ENCODE measurements around the gene SHLD1.

SHLD1 gene

DNA sequence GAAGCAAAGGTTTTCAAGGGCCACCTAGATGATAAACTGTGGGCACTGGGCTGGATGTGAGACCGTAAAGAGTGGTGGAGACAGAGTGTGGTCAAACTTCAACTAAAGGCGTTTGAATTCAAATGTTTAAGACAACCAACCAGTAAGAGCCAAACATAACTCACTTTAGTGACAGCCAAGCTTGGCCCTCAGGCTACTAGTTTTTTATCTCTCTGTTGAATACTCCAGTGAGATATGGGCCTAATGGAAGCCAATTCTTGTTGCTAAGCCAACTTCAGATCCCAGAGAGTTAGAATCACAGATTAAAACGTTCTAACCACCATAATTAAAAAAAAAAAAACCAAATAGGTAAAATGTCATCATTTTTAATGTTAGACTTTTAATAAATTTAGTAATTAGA, 142.9 kb downstream of the SHLD1 start:
- DNase-seq (ENCODE audit: low read depth in 2 of 2): no peak

GRCh38 chr20:5893621-5894020, 143.4 kb downstream of the SHLD1 start:
- DNase-seq (ENCODE audit: low read depth in 2 of 2): no peak

GRCh38 chr20:5895626-5896025, 145.4 kb downstream of the SHLD1 start:
- no peak for DNase-seq (ENCODE audit: low read depth in 2 of 2)

- no peak for DNase-seq (ENCODE audit: low read depth in 2 of 2)
Measured at GRCh38 chr20:5899444-5899843, 149.2 kb downstream of the SHLD1 start.

DNA sequence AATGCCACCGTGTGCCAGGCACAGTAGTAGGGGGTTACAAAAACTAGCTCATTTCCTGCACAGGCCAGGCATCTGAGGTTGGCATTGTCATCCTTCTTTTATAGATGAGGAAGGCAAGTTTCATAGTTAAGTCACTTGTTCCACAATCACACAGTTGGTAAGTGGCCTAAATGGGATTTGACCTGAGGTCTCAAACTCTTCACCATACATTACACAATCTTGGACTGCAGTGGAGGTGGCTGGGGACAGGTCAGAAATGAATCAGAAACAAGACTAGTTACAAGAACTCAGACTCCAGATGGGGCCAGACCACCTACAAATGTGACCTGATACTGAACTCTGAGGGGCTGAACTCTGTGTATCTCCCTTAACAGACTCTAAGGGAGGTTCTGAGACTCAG, 150.7 kb downstream of the SHLD1 start:
- no peak for DNase-seq (ENCODE audit: low read depth in 2 of 2)

GRCh38 chr20:5908981-5909380, 158.8 kb downstream of the SHLD1 start:
- DNase-seq (ENCODE audit: low read depth in 2 of 2): no peak

GRCh38 chr20:5910186-5910585, 160.0 kb downstream of the SHLD1 start:
- DNase-seq (ENCODE audit: low read depth in 2 of 2): no peak

DNA sequence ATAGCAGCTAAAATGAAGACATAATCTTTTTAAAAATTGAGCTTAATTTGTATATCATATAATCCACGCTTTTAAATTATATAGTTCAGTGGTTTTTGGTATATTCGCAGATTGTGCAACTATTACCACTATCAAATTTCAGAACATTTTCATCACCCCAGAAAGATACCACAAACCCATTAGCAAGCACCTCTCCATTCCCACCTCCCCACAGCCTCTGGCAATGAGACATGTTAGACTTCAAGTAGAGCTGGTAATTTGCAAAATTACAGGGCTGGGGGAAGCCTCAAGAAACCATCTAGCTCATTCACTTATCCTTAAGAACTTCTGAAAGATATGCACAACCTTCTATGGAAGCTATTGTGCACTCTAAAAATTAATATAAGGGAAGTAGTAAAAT, 163.0 kb downstream of the SHLD1 start:
- no peak for DNase-seq (ENCODE audit: low read depth in 2 of 2)
